RKO (cell line): ENCODE results near the gene SNTG2.
A peak's percentile ranks its signal among the peaks of the same experiment; 100 is the strongest.
"Not testable (repeated sequence)": the region's sequence is repeated elsewhere in the genome, so short reads cannot be mapped to it uniquely, and the experiment has no call there.

ENCODE experiments used
- DNase-seq: peaks from one replicate; pipeline ENCODE4 v3.0.0-alpha.2; 2016; ENCODE audit warnings: low spot score

The SNTG2 gene

DNA sequence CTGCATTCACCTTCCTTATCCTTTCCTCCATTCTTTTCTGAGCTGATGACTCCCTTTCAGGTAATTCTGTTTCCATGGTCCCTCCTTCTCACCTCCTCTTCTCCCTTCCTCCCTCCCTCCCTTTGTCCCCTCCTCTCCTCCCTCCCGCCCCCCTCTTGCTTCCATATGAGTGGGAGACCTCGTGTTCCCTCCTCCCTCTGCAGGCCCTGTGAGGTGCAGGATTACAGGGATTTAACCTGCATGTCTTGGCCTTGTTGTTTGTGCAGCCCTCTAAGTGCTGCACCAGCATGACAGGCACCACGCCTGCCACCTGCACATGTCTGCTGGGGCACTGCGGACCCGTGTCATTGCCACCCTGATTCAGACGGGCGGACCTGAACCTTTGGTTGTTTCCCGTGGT is 103.1 kb downstream of the SNTG2 start:
- DNase-seq, result no peak

DNA sequence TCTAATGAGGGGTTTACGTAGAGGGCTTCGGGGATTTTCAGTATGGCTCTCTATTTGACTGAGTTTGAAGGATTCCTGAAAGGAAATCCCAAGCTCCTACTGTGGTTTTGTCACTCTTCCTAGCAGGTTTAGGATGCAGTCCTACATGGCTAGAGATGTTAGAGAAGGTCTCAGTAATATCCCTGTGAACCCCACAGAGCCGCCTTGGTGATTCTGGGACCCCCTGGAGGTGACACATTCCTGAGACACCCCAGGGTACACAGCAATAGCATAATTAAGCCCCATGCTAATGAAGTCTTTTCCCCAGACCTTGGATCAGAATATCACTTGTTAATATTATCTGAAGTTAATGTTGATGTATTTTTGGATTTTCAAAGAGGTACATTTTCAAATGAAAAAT is 103.8 kb downstream of the SNTG2 start:
- DNase-seq, result no peak

DNA sequence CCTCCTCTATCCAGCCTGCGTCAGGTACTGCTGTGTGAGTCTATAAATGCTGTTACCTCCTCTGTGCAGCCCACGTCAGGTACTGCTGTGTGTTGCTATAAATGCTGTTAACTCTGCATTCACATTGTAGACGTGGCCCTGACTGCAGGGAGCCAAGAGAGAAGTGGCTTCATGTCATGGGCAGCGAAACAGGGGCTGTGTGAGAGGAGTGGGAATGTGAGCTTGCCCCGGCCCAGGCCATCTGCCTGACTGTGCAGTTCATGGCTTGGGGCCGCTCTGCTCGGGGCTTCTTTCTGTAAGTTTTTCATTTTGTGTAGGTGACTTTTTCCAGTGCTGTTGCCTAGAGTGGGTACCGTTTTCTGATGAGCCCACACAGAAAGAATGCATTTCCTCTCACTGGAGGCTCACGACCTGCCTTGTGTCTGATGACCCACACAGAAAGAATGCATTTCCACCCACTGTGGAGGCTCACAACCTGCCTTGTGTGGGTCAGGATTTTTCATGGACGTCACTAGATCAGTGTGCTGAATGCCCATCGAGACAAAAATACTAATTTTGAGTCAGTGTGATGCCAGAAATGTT is 104.5 kb downstream of the SNTG2 start:
- DNase-seq, result peak; percentile 16

DNA sequence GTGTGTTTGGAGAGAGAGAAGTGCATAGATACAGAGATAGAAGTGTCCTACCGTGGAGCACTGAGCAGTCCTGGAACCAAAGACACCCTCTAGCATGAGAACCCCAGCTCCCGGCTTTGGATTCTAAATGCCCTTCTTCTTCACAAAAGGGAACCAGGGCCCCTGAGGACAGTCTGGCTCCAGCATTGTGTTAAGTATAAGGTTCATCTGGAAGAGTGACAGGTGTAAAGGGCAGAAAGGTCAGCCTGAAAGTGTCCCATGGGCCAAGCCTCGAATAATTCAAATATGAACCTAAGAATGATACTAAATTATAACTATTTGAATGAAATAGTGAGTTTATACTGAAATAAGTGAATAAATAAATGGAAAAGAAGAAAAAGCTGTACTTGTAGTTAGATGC is 109.7 kb downstream of the SNTG2 start:
- no peak for DNase-seq

DNA sequence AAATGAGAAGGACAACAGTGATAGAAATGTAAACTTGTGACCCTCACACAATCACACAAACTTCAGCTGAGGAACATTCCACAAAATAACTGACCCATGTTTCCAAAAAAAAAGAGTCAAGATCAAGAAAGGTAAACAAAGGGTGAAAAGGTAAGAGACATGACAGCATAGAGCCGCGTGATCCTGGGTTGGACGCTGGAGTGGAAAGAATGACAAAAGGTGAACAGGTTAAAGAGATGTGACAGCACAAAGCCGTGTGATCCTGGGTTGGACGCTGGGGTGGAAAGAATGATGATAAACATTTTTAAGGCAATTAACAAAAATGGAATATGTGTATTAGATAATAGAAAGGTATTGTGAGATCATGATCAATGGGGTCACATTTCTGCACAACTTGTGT is 110.3 kb downstream of the SNTG2 start:
- DNase-seq, result no peak

DNA sequence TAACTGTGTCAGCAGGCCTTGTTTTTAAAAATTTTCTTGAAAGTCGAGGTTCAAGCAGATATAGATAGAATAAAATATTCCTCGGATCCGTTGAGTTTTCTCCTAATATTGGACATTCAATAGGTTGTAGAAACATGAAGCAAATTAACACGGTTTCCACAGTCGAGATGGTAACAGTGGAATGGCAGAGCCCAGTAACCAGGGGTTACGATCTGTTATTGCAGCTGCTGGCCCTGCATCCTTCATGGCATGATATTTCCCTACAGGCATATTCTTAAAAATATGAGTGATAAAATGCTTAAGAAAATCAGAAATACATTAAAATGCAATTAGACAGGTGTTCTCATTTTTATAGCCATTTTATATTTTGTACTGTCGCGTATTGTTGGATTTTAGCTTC is 117.6 kb downstream of the SNTG2 start:
- DNase-seq, result no peak

DNA sequence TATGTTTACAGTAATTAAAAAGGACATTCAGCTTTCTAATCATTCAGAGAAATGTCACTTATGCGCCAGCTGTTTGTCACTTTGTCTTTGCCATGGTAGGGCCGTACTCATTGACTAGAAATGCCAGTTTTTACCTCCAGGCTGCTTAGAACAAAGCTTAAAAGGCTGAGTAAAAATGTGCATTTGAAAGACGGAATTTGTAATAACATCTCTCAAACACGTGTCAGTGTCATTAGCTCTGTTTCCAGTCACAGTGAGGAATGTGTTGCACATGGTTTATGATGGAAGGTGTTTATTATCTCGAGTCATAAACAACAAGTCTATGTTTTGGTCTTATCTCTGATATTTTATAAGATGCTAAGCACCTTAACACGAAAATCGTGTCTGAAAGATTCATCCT is 118.2 kb downstream of the SNTG2 start:
- DNase-seq, result no peak

DNA sequence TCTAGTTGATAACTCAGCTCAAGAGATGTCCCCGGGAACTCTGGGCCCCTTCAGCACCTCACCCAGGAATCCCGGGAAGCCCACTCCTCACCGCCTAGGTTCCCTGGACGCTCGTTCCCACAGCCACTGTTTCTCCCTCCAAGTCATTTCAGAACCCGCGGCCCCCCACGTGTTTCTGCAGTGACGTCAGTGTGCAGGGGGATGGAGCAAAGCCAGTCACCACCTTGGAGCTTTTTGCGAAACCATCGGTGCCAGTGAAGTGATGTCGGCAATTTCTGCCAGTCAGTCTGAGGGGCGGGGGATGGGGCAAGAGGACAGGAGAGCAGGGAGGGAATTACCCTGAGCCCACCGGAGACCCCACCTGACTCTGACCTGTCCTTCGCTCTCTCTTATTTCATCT is 119.2 kb downstream of the SNTG2 start:
- DNase-seq, result no peak

DNA sequence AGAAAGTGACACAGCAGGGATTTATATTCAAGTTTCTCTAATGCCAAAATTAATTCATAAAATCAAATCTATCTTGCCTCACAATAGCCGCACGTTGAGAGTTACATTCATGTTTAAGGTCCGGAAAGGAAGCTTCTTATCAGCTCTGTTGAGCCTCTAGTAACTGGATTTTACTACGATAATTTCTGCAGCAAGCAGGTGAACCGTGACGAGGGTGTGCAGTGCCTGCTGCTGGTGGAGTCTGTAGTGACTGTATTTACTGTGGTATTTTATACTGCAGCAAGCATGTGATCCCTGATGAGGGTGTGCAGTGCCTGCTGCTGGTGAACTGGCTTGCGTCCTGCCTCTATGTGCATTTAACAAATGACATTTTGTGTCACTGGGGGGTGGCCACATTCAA is 120.0 kb downstream of the SNTG2 start:
- DNase-seq, result no peak

DNA sequence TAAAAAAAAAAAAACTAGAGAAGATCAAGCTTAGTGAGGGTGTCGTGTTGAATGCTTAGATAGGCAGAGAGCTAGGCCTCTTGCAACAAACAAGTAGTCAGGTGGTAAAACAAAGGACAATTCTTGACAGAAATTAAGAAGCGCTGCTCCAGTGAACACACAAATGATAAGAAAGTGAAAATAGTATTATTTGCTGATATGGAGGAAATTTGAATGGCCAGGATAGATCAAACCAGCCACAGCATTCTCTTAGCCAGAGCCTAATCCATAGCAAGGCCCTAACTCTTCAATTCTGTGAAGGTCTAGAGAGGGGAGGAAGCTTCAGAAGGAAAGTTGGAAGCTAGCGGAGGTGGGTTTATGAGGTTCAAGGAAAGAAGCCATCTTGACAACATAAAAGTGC is 121.0 kb downstream of the SNTG2 start:
- no peak for DNase-seq

DNA sequence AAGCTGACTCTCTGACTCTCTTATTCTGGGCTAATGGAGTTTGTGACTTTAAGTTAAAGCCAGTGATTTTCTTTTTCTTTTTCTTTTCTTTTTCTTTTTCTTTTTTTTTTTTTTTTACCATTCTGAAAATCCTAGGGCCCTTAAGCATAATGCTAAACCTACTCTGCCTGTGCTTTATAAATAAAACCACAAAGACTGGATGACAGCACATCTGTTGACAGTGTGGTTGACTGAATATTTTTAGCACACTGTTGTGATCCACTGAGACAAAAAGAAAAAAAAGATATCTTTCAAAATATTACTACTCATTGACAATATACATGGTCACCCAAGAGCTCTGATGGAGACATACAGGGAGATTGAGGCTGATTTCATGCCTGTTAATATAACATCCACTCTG is 121.6 kb downstream of the SNTG2 start:
- no peak for DNase-seq

DNA sequence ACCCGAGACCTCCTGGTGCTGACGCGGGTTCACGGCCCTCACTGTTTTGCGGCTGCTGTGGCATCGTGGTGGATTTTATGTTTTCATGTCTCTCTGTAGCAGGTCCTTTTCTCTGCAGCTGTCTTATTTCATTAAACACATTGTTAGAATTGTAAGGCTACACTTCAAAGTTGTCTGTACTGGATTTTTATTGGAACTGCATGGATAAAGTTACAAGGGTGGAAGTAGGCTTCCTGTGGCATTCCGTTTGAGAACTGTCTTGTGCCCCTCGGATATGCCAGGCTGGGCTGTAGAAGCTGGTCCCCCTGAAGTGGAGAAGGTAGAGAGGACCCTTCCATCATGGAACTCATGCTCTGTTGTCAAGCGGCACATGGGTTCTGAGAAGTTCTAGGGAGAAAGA is 127.3 kb downstream of the SNTG2 start:
- no peak for DNase-seq

DNA sequence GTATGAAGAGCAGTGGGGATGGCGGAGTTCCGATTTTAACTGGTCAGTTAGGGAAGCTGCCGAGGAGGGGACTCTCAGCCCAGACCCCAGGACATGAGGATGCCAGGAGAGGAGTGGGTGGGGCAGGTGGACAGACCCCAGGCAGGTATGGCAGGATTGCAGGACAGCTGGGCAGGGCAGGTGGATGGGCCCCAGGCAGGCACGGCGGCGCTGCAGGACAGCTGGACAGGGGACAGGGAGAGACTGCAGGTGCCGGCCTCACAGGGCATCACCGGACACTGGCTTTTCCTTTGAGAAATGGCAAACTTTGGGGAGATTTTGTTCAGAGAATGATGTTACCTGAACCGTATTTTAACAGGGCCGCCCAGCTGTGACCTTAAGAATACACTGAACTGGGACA is 127.7 kb downstream of the SNTG2 start:
- DNase-seq, result no peak

DNA sequence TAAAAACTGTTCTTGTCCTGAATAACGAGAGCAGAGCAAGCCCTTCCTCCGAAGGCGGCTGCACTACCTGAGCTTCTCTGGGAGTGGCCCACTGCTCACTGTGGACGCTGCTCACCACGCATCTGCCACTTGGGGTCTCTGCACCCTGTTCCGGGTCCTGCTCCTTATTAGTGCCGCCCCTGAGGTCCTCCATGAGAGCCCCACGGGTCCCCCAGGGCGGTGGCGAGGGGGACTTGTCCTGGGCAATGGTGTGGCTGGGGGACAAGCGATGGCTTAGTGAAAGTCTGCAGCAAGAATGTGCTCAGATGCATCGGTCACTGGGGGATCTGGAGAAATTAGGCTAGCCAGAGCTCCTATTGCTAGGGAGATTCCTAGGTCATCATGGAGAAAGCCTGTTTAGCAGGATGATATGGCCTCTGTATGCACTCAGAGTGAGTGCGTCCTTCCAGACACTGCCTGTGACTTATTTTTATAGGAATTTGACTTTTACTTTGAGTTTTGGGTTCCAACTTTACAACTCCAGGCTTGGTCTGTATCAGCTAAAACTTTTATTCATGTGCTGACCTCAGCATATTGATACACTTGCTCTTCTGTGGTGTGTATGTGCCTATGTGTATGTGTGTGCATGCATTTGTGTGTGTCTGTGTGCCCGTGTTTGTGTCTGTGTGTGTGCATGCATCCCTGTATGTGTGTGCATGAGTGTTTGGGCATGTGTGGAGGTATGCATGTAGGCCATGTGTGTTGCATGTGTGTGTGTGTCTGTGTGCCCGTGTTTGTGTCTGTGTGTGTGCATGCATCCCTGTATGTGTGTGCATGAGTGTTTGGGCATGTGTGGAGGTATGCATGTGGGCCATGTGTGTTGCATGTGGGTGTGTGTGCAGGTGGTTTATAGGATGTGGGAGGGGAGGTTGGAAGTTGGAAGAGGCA is 129.5 kb downstream of the SNTG2 start:
- DNase-seq, result no peak

DNA sequence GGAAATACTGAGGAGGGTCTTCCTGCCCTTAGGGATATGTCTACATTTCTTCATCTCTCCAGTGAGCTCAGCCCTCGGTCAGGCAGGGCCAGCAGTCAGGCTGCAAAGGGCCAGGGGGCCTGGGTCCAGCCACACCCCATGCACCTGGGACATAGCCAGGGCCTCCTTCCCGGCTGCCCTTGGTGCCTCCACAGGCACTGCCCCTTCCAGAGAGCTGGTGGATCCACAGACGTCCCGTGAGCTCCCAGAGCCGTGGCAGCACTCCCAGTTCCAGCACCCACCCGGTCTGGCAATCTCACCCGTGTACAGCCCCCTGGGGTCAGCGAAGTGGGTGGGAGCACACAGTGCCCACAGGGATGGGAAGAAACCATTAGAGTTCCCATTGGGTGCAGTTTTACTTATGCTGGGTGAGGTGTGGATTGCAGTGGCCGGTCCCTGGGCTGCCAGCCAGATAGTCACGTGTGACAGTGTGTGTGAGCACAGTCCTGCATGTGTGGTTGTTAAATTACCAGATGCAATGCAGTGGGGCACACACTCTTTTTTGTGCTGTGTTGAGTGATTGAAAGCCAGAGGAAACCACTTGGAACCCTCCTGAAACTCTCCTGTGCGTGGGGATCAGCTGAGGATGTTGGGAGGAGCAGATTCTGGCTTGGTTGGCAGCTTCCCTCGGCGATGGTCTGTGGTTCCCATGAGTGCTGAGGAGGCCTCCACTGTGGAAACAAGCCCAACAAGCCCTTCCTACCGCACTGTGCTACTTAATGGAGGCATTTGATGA is 131.0 kb downstream of the SNTG2 start:
- no peak for DNase-seq

DNA sequence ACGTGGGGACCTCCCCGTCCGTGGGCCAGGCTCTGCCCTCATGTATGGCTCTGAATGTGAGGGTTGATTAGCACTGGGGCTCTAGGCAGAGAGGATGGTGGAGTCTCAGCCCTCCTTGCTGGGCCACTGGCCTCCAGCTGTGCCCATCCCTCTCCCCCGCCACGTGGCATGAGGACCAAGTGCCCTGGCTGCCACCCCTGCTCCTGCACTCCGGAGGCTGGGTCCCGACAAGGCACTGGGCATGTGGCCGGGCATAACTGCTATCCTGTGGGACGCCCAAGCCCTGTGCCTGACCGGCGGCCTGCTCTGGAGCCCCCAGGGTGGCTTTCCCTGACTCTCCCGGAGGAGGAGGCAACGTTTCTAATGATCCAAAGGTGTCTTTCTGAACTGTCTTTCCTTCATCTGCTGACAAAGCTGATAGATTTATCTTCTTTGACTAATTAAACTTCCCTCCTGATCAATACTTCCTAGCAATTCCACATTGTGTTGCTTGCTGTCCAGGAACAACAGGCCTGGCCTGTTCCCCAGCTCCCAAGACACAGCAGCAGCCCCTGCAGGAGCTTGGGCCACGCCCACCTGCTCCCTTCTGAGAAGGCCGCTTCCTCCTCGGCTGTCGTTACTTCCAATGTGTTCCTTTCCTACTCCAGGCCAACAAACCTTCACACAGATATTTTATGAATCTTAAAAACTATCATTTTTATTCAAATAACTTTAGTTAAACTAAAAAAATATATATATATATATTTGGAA is 132.0 kb downstream of the SNTG2 start:
- DNase-seq, result no peak

DNA sequence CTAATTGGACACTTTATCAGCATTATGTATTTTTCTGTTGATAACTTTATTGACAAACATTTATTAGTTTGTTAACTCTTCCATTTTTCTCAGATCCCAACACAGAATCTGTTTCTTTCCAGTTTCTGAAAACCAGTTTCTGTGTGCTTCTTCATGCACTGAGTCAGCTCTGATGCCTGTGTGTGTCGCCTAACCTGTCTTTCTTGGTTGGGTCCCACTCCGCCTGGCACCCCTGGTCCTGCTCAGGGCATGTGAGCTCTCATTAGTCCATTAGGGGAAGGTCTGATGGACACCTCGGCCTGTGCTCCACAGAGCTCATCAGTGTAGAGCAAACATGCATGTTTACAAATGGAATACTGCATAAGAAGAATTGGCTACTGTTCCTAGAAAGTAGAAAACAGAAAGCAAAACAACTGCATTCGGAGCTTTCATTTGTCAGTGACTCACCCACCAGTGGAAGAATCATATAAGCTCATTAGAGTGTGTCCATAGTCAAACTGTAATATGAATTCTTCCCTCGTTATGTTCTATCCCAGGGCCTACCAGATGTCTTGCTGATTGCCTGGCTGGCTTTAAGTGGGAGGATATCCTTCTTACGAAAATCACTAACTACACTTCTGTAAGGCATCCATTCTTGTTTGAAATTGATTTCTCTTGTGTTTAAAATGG is 137.7 kb downstream of the SNTG2 start:
- no peak for DNase-seq

DNA sequence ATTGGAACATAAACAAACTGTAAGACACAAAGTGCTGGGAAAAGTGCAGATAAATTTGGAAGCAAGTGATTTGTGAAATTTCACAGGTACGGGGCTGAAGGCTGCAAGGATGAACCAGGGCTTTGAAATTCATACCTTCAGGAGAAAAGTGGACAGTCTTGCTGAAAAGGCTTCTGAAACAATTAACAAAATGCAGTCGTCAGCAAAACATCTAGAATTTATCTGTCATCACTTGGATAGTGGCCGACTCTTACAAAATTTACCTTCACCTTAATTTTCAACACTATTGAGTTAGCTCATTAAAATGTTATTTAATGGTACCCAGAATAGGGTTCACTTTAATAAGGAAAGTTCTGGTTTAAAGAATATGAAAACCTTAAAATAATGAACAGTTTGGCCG is 138.3 kb downstream of the SNTG2 start:
- DNase-seq, result no peak

DNA sequence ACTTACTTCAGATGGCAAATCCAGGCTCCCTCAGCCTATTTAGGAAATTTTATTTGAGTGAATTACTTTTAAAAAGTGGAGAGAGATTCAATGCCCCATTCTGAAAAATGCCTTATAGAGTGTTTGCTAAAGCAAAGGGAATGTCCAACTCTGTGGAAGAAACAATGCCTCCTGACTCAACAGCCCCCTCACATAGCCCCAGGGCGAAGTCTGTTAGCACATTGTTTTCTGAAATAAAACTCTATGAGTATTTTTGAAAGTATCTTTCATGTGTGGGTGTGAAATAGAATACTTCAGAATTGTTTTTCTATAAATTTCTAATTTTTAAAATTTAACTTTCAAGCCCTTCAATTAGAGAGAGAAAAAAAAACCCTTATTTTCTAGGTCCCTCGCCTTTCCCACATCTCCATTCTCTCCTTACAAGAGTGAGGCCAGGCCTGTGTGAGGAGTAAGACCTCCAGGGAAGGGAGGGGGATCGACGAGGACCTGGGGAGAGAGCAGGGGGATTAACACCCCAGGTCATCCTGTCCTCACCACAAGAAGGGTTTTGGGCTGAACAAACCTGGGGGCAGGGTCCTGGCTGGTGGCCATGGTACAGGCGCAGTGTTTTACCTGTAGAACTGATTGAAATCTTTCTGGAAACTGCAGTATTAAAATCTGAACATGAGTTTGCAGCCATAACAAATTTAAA is 141.4 kb downstream of the SNTG2 start:
- DNase-seq, result no peak

DNA sequence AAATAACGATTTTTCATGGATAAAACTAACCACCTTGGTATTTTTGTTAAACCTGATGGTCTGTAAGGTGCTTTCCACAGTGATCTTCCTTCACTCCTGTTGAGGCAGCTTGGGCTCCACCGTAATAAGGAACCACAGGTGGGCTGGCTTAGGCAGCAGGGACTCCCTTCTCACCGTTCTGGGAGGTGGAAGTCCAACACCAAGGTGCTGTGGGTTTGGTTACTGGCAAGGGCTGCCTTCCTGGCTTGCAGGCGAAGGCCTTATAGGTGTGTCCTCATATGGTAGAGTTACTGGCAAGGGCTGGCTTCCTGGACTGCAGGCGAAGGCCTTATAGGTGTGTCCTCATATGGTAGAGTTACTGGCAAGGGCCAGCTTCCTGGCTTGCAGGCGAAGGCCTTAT is 143.0 kb downstream of the SNTG2 start:
- DNase-seq, result not testable (repeated sequence)

DNA sequence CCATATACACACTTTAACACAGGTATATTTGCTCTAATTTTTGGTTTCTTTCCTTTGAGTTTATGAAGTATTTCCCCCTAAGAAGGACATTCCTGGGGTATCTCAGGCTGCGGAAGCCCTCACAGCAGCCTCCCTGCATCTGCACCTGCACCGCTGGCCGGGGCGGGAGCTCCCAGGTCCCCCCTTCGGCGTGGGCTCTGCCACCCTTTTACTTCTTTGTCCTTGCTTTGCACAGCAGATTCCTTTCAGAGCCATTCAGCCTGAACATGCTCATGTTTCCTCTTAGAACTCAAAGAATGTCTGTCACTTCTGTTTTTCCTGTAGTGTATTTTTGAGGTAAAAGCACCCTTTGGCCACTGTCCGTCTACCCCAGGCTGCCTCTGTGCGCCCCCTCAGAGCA is 146.5 kb downstream of the SNTG2 start:
- no peak for DNase-seq
